ENCODE results near the gene PMPCA.
"Not testable (repeated sequence)": the region's sequence is repeated elsewhere in the genome, so short reads cannot be mapped to it uniquely, and the experiment has no call there.

DNA sequence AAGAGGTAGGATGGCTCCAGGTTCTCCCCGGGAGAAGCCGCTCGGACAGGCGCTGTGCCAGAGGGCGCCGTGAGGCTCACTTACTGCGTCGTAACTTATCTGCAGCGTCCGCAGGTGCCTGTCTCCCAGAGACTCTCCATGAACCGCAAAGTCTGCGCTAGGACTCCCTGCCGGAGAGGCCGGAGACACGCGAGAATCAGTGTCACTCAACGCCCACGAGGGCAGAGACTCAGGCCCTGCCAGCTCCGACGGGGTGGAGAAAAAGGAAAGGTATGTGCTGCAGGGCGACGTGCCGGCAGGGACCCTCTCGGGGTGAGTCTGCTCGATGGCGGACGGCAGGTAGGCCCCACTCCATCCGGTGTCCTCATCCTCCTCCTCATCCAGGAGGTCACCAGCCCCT lies 3.4 kb upstream of the PMPCA start:
- TF ChIP-seq, protein P1, sequence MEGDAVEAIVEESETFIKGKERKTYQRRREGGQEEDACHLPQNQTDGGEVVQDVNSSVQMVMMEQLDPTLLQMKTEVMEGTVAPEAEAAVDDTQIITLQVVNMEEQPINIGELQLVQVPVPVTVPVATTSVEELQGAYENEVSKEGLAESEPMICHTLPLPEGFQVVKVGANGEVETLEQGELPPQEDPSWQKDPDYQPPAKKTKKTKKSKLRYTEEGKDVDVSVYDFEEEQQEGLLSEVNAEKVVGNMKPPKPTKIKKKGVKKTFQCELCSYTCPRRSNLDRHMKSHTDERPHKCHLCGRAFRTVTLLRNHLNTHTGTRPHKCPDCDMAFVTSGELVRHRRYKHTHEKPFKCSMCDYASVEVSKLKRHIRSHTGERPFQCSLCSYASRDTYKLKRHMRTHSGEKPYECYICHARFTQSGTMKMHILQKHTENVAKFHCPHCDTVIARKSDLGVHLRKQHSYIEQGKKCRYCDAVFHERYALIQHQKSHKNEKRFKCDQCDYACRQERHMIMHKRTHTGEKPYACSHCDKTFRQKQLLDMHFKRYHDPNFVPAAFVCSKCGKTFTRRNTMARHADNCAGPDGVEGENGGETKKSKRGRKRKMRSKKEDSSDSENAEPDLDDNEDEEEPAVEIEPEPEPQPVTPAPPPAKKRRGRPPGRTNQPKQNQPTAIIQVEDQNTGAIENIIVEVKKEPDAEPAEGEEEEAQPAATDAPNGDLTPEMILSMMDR (IDR thresholded peaks at IDR 0.05), result not testable (repeated sequence)
- not testable (repeated sequence) for TF ChIP-seq POLR2A, POLR2AphosphoS5 (IDR thresholded peaks at IDR 0.05)
